Central memory CD4-positive, alpha-beta T cell (primary cell): Measurements from ENCODE around the gene FANCD2OS.
"Not testable (repeated sequence)": the region's sequence is repeated elsewhere in the genome, so short reads cannot be mapped to it uniquely, and the experiment has no call there.

Experiments used
- DNase-seq: peaks from one replicate; pipeline ENCODE4 v3.0.0; 2022
- total RNA-seq, 3 experiments: gene quantifications; one replicate each; lab custom pipeline; 2026; lab: John Stamatoyannopoulos, UW

The FANCD2OS gene, protein sequence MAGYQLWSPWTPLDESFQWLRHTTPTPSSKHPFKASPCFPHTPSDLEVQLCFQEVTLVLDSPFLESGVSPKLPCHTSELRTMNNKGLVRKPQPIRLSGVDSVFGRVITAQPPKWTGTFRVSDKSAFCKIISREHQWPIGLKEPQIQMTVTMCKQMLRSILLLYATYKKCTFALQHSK
- 0 to 0.05 (median 0) reads per million in 3 experiments for total RNA-seq

DNA sequence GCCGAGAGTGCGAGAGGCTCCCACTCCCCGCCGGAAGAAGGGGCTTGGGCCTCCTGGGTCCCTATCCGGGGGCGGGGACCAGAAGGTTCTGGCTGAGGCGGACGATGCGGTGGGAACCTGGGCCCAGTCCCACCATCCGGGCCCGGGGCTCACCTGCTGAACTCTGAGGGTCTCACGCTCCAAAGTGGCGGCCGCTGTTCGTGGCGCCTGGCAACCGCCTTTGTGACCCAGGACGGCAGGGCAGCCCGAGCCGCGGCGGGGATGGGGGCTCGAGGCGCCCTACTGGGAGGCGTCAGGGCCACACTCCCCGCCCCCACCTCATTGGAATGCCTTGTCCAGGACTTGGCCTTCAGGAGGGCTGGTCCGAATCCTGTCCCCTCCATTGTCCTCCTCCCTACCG, at the start of gene FANCD2OS:
FANCD2OS (minus strand) TSS at position 165 of the 400 bp plus-strand sequence. CDS start 3,481 bp downstream, outside the sequence.
- no peak for DNase-seq

DNA sequence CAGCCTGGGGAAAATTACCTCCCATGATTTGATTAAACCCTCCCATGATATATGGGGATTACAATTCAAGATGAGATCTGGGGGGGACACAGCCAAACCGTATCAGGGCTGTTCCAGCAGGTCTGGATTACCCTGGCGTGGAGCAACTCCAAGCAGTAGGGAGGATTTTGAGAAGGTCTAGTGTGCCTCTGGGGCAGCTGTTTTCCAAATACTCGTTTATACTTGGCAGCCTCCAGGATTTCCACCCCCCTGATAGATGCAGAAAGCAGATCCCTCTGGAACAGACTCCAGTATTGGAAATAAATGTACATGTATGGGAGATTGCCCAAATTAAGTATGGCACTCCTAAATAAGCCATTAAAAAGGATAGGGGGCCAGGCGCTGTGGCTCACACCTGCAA, 49.0 kb upstream of the FANCD2OS start:
- DNase-seq = no peak

DNA sequence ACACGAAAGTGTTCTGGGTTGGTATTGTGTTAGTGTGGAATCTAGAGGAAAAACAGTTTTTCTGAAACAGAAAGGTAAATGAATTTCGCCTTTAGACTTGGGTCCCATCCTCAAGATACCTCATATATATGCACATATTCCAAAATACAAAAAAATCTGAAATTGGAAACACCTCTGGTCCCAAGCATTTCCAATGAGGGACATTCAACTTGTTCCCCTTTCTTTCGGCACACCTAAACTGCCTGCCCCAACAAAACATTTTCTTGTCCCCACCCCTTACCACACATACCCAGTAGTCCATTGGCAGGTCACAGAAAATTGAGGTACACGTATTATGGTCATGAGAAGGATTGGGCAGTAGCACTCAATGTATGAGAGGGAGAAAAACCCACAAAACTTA, 47.6 kb upstream of the FANCD2OS start:
- DNase-seq = no peak

DNA sequence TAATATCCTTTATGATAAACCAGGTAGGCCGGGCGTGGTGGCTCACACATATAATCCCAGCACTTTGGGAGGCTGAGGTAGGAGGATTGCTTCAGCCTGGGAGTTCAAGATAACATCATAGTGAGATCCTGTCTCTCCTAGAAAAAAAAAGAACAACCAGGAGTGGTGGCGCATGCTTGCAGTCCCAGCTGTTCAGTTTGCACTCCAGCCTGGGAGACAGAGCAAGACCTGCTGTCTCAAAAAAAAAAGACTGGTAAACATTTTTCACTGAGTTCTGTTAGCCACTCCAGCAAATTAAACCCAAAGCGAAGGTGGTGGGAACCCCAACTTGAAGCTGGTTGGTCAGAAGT, 47.0 kb upstream of the FANCD2OS start:
- no peak for DNase-seq

DNA sequence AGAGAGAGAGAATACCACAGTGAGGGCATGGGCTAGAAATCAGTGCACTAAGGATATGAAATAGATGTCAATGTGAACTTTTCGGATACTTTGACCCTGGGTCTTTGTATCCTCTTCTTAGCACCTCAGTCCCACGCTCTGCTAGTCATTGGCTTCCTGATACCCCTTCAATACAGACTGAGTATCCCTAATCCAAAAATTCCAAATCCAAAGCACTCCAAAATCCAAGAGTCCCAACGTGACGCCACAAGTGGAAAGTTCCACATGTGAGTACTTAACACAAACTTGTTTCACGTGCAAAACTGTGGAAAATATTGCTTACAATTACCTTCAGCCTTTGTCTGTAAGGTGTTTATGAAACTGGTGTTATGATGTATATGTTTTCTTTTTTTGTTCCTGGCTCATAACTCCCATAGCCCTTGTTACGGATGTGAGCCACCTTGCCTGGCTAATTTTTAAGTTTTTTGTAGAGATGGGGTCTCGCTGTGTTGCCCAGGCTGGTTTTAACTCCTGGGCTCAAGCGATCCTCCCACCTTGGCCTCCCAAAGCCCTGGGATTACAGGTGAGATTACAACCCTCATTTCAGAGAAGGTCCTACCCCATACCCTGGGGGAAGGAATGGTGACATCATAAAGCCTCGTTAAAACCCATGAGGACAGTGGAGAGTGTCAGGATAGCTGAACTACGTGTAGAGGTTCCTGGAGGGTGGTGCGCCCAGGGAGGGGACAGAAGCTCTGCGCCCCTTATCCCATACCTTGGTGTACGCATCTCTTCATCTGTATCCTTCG, 46.5 kb upstream of the FANCD2OS start:
- DNase-seq = no peak

DNA sequence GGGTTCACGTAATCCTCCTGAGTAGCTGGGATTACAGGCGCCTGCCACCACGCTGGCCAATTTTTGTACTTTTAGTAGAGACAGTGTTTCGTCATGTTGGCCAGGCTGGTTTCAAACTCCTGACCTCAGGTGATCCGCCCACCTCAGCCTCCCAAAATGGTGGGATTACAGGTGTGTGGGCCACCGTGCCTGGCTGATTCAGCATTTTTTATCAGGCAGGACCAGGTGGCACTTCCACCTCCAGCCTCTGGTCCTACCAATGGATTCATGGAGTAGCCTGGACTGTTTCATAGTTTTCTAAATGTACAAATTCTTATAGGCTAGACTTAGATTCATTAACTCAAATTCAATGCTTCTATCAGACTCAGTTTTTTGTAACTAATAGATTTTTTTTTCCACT, 42.9 kb upstream of the FANCD2OS start:
- DNase-seq = no peak

DNA sequence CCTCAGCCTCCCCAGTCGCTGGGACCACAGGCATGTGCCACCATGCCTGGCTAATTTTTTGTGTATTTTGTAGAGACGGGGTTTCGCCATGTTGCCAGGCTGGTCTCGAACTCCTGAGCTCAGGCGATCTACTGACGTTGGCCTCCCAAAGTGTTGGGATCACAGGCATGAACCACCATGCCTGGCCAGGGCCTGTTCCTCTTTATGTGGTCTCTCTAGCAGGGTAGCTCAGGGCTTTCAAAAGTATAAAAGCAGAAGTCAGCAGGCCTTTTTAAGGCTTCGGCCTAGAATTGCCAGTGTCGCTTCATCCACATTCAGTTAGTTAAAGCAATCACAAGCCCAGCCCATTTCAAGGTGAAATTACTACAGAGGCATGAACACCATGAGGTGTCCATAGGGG, 41.2 kb upstream of the FANCD2OS start:
- no peak for DNase-seq

DNA sequence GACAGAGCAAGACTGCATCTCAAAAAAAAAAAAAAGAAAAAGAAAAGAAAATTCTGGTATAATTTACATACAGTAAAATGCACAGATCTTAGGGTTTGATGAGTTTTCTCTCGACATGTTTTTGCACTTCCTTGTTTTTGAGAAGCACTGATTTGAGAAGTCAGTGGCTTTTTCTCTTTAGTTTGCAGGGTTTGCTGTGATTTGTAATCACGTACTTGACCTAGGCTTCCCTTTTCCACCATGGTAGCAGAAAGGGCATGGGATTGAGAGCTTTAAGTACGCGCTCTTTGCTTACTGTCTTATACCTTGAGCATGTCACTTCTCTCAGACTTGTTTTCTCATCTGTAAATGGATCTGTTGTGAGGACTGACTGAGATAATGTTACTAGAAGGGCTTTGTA, 37.6 kb upstream of the FANCD2OS start:
- no peak for DNase-seq

DNA sequence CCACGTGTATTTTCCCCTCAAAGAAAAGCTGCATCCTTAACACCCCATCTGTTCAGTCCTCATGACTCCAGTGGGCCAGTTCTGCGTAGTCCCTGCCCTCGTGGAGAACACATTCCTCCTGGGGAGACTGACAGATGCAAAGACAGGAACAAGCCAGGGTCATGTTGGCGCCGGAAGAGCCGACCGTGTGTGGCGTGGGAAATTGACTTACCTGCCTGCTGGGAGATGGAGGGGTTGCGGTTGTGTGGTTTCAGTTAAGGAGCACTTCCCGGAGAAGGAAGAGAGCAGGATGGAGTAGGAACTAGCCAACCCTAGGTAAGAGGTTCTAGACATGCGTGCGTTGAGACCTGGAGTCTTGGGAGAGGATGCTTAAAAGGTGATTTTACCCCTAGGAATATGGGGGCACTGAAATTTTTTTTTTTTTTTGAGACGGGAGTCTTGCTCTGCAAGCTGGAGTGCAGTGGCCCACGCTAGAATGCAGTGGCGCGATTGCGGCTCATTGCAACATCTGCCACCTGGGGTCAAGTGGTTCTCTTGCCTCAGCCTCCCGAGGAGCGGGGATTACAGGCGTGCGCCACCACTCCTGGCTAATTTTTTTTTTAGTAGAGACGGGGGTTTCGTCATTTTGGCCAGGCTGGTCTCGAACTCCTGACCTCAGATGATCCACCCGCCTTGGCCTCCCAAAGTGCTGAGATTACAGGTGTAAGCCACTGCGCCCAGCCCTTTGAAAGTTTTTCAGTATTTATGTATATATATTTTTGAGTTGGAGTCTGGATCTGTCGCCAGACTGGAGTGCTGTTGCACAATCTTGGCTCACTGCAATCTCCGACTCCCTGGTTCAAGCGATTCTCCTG, 34.9 kb upstream of the FANCD2OS start:
- no peak for DNase-seq

DNA sequence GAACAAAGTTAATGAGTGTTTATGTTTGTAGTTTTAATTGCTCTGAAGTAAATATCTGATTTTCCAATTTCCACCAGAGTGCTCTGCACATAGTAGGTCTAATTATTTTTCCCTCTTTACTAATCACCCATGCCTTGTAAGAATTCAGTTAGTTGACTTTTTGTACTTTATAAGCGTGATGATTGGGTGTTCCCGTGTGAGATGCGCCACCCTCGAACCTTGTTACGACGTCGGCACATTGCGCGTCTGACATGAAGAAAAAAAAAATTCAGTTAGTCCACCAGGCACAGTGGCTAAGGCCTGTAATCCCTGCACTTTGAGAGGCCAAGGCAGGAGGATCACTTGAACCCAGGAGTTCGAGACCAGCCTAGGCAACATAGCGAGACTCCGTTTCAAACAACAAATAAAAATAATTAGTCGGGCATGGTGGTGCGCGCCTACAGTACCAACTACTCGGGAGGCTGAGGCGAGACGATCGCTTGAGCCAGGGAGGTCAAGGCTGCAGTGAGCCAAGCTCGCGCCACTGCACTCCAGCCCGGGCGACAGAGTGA, 33.0 kb upstream of the FANCD2OS start:
- DNase-seq = no peak

DNA sequence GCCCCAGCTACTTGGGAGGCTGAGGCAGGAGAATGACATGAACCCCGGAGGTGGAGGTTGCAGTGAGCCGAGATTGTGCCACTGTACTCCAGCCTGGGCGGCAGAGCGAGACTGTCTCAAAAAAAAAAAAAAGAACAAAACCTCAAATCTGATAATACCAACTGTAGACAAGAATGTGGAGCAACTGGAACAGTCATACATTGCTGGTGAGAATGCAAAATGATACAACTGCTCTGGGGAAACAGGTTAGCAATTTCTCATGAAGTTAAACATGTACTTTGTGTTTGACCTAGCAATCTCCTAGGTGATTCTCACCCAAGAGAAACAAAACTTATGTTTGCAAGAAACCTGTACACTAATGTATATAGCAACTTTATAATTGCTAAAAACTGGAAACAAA, 29.1 kb upstream of the FANCD2OS start:
- DNase-seq = no peak

DNA sequence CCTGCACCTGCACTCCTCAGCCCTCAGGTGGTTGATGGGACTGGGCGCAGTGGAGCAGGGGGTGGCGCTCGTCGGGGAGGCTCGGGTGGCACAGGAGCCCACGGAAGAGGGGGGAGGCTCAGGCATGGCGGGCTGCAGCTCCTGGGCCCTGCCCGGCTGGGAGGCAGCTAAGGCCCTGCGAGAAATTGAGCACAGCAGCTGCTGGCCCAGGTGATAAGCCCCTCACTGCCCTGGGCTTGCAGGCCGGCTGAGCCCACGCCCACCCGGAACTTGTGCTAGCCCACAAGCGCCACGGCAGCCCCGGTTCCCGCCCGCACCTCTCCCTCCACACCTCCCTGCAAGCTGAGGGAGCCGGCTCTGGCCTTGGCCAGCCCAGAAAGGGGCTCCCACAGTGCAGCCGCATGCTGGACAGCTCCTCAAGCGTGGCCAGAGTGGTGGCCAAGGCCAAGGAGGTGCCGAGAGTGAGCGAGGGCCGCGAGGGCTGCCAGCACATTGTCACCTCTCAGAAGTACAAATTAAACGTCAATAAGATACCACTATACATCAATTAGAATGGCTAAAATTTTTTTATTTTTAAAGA, 28.5 kb upstream of the FANCD2OS start:
- no peak for DNase-seq

DNA sequence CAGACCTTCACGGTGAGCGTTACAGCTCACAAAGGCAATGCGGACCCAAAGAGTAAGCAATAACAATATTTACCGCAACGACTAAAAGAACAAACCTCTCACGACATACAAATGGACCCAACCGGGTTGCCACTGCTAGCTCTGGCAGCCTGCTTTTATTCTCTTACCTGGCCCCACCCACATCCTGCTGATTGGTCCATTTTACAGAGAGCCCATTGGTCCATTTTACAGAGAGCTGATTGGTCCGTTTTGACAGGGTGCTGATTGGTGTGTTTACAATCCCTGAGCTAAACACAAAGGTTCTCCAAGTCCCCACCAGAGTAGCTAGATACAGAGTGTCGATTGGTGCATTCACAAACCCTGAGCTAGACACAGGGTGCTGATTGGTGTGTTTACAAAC, 27.8 kb upstream of the FANCD2OS start:
- not testable (repeated sequence) for DNase-seq

DNA sequence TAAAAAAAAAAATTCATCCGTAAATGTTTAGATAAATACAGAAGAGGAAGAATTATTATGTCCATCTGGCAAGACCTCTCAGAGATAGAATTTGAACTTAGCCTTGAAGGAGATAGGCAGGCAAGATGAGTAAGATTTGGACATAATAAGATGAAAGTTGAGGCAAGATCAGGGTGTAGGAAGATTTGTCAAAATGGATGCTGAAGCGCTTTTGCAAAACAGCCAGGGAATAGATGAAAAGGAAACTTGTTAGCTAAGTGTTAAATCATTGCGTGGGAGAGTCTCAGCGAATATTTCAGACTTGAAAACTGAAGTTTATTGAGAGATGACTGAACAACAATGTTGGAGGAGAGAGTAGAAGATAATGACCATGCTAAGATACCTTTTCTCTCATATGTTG, 14.7 kb upstream of the FANCD2OS start:
- DNase-seq = no peak

DNA sequence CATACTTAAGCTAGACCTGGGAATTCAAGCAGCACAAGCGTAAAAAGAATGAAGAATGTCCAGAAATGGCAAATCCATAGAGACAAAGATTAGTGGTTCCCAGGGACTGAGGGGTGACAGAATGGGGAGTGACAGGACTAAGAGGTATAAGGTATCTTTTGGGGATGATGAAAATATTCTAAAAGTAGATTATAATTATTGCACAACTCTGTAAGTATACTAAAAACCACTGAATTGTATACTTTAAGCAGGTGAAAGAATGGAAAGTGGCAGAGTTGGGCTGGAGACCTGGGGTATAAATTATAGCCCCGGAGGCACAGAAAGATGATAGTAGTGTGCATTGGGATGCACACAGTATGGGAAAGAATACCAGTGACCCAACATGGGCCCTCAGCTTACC, 13.0 kb upstream of the FANCD2OS start:
- DNase-seq = no peak

DNA sequence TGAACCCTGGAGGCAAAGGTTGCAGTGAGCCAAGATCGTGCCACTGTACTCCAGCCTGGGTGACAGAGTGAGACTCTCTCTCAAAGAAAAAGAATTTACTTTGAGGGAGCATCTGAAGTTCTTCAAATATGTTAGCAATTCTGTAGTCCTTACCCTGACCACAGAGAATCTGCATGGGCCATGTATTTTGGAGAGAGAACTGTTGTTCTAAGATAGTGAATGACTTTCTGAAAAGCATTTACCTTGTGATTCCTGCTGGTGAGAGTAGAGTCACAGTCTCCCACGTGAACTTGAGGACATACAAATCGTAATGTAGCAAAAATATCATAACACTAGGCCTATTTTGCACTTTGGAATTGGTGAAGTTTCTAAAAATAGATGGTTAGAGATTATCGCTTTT, 11.3 kb upstream of the FANCD2OS start:
- no peak for DNase-seq

DNA sequence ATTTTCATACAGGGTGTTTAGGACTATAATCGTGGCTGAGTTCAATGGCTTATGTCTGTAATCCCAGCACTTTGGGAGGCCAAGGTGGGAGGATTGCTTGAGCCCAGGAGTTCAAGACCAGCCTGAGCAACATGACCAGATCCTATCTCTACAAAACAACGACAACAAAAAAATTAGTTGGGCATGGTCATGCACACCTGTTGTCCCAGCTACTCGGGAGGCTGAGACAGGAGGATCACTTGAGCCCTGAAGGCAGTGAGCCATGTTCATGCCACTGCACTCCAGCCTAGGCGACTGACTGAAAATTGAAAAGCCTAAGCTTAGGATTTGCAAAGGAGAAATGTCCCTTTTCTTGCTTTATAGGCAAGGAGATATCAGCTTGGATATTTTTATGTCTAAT, 8.9 kb upstream of the FANCD2OS start:
- no peak for DNase-seq

DNA sequence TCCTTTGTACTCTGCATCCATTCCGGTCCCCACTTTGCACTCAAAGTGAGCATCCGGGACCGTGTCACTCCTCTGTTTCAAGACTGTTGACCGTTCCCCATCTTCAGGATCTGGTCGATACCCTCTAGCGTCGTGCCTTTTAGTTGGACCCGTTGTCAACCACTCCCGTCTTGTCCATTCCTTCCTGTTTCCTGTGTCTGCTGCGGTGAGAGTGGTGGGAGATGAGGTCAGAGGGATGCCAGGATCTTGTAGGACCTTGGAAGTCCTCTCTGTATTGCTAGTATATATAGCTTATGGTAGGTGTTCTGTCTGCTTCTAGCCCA, 8.0 kb upstream of the FANCD2OS start:
- no peak for DNase-seq

DNA sequence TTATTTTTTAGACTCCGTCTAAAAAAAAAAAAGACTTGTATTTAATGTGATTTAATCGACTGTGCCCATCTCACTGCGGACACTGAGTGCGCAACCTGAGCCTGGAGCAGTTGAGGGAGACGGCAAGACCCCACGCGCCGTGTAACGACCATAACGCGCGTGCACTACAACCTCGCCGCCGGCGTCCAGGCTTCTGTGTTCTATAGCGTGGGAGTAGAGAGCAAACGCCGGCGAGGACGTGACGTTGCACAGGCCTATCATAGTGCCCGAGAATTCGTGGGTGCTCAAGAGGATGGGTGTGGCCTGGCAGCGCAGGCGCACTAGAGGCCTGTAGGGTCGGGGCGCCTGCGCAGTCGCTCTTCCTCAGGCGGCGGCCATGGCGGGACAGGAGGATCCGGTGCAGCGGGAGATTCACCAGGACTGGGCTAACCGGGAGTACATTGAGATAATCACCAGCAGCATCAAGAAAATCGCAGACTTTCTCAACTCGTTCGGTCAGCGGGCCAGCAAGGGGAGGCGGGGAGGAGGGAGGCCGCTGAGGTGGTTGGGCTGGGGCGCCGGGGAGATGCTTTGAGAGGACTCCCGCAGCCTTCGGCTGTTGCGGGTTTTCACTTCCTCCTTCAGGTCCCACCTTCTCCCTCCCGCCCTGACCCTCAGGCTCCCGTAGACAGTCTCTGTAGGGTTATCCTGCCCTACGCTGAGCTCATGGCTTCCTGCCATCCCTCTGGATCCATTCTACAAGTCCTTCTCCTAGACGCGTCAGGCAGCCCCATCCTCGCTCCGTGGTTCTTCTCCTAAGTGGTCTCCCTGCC, 7.5 kb upstream of the FANCD2OS start, which contains the start of gene BRK1:
BRK1 (plus strand) TSS at position 350 of the 812 bp plus-strand sequence; CDS start at position 377, 27 bp downstream.
- DNase-seq = peak; percentile 91

DNA sequence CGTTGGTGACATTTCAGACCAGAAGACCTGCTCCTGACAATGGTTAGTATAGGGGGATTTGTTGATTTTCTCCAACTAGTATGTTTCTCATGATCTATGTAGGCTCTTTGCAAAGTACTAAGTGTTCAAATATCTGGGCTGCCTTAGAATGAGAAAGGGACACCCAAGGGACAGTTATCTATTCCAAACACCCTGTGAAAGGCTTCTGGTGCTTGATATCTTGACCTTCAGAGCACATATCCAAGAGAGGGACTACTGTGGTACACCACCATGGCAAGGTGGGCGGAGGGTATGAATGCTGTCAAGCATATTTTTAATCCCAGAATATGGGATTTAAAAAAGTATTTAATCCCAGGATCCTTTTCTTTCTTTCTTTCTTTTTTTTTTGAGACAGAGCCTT, 1.1 kb downstream of the FANCD2OS start:
- DNase-seq = no peak

DNA sequence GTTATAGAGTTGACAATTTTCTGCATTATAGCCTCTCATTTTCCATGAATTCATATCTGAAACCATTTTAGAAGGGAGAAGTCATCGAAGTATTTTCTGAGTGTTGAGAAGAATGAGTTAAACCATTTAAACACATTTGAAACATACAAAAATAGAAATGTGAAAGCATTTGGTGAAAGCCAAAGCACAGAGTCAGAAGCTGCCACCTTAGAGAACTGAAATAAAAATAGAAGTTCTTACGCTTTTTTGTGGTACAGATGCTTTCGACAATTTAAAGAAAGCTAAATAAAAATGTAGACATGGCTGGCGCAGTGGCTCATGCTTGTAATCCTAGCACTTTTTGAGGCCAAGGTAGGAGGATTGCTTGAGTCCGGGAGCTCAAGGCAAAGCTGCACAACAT, 9.0 kb downstream of the FANCD2OS start:
- DNase-seq = no peak

DNA sequence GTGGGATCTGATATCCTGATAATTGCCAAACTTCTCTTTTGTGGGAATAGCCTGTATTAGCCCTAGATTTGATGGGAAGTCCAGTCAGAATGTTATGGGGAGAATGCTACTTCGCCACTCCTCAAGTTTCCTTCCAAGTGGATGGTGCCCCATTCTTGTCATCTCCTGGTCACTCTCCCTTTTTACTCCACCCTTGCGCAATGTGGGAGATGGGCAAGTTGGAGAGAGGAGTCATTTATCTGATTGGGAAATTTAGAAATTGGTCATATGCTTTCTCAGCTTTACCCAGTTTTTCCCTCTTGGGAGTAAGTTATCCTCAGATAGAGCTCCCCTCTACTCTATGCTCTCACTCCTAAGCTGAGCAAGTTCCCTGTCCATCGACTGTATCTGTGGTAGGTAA, 14.4 kb downstream of the FANCD2OS start:
- DNase-seq = no peak
